Measurements from ENCODE around the gene DDX27.

The DDX27 gene

GRCh38 chr20:49293122-49293521, 73.9 kb downstream of the DDX27 start:
- DNase-seq = no peak

Measured in NCI-H1092 treated with DMSO at 0.1 percent for 48 hours (cell line).